ENCODE data around the gene FRAT2. TPM values are rescaled to one million over a fixed set of nuclear protein-coding genes. Genes with fewer than 3 reads are reported as not detected.

FRAT2 gene
- total and polyA plus RNA-seq, 2 of the 13 experiments (the other 11 are each of a cell fraction or from before 2014, with no cell fraction given) = 7.2 to 14.1 TPM

DNA sequence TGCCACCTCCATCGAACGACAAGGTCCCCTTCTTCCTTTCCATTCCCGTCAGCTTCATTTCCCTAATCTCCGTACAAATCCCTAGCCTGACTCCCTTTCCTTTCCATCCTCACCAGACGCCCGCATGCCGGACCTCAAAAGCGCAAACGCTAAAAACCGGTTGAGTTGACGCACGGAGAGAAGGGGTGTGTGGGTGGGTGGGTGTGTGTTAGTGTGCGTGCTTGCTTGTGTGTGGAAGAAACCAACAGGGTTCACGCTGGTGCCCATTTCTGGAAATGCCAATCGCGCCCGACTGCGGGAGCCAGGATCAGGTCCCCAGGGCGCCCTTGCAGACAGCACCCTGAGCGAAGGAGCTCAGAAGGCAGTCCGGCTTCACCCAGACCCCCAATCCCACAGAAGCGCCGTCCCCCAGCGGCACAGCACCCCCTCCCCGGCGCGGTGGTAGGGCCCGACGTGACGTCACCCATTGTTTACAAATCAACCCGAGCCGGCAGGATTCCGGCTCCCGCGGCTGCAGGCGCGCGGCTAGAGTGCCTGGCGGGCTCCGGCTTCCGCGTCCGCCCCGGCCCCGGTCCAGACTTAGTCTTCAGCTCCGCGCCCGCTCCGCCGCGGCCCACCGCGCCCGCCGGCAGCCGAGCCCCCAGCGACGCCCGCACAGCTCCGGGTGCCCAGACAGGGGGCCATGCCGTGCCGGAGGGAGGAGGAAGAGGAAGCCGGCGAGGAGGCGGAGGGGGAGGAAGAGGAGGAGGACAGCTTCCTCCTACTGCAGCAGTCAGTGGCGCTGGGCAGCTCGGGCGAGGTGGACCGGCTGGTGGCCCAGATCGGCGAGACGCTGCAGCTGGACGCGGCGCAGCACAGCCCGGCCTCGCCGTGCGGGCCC is 15.5 kb downstream of the FRAT2 start, which contains the start of gene FRAT1 (continued):
- TF ChIP-seq U2AF2 (IDR thresholded peaks at IDR 0.05; ENCODE audit: low read depth, low read length) (no peak), ZNF510 (CRISPR knock-in tag; IDR thresholded peaks at IDR 0.05; ENCODE audit: low read depth) (0 out of 2 replicates have a peak, but pooled peaks have one; percentile 33), TAF1 (CRISPR knock-in tag; IDR thresholded peaks at IDR 0.05) (peak; percentile 38; the same call in 1 of the 2 replicates), ZNF839 (CRISPR knock-in tag; IDR thresholded peaks at IDR 0.05; ENCODE audit: borderline replicate concordance) (no peak), ZNF589 (CRISPR knock-in tag; conservative IDR thresholded peaks at IDR 0.05) (no peak), ZNF784 (CRISPR knock-in tag; IDR thresholded peaks at IDR 0.05; ENCODE audit: borderline replicate concordance) (no peak), ZKSCAN5 (CRISPR knock-in tag; IDR thresholded peaks at IDR 0.05) (no peak), ZIK1 (CRISPR knock-in tag; IDR thresholded peaks at IDR 0.05; ENCODE audit: borderline replicate concordance, low read depth) (no peak), KLF9 (CRISPR knock-in tag; IDR thresholded peaks at IDR 0.05; ENCODE audit: low read depth) (no peak), ZNF343 (CRISPR knock-in tag; IDR thresholded peaks at IDR 0.05) (no peak), IRF2 (CRISPR knock-in tag; IDR thresholded peaks at IDR 0.05) (no peak), ZMAT3 (CRISPR knock-in tag; conservative IDR thresholded peaks at IDR 0.05) (no peak; the same call in 1 of the 2 replicates), POLR2AphosphoS5 (IDR thresholded peaks at IDR 0.05; ENCODE audit: low read depth, low read length) (peak; percentile 60; the same call in 1 of the 2 replicates), REXO4 (CRISPR knock-in tag; IDR thresholded peaks at IDR 0.05; ENCODE audit: borderline replicate concordance) (no peak), BRD4 (CRISPR knock-in tag; IDR thresholded peaks at IDR 0.05) (no peak), RAD51 (IDR thresholded peaks at IDR 0.05; ENCODE audit: borderline replicate concordance) (no peak), ZNF674 (CRISPR knock-in tag; IDR thresholded peaks at IDR 0.05; ENCODE audit: low read depth) (no peak), ZBTB46 (CRISPR knock-in tag; IDR thresholded peaks at IDR 0.05; ENCODE audit: borderline replicate concordance) (no peak)
- TF ChIP-seq, protein P1, sequence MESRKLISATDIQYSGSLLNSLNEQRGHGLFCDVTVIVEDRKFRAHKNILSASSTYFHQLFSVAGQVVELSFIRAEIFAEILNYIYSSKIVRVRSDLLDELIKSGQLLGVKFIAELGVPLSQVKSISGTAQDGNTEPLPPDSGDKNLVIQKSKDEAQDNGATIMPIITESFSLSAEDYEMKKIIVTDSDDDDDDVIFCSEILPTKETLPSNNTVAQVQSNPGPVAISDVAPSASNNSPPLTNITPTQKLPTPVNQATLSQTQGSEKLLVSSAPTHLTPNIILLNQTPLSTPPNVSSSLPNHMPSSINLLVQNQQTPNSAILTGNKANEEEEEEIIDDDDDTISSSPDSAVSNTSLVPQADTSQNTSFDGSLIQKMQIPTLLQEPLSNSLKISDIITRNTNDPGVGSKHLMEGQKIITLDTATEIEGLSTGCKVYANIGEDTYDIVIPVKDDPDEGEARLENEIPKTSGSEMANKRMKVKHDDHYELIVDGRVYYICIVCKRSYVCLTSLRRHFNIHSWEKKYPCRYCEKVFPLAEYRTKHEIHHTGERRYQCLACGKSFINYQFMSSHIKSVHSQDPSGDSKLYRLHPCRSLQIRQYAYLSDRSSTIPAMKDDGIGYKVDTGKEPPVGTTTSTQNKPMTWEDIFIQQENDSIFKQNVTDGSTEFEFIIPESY (CRISPR knock-in tag; IDR thresholded peaks at IDR 0.05) = no peak
- TF ChIP-seq, protein P2, sequence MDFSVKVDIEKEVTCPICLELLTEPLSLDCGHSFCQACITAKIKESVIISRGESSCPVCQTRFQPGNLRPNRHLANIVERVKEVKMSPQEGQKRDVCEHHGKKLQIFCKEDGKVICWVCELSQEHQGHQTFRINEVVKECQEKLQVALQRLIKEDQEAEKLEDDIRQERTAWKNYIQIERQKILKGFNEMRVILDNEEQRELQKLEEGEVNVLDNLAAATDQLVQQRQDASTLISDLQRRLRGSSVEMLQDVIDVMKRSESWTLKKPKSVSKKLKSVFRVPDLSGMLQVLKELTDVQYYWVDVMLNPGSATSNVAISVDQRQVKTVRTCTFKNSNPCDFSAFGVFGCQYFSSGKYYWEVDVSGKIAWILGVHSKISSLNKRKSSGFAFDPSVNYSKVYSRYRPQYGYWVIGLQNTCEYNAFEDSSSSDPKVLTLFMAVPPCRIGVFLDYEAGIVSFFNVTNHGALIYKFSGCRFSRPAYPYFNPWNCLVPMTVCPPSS (IDR thresholded peaks at IDR 0.05) = no peak
- TF ChIP-seq, protein P3, sequence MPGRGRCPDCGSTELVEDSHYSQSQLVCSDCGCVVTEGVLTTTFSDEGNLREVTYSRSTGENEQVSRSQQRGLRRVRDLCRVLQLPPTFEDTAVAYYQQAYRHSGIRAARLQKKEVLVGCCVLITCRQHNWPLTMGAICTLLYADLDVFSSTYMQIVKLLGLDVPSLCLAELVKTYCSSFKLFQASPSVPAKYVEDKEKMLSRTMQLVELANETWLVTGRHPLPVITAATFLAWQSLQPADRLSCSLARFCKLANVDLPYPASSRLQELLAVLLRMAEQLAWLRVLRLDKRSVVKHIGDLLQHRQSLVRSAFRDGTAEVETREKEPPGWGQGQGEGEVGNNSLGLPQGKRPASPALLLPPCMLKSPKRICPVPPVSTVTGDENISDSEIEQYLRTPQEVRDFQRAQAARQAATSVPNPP (CRISPR knock-in tag; IDR thresholded peaks at IDR 0.05) = no peak
- TF ChIP-seq, protein P4, sequence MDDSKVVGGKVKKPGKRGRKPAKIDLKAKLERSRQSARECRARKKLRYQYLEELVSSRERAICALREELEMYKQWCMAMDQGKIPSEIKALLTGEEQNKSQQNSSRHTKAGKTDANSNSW (CRISPR knock-in tag; IDR thresholded peaks at IDR 0.05; ENCODE audit: borderline replicate concordance) = no peak
